Keratinocyte (primary cell): ENCODE measurements around the gene TMEM208.

Experiments used
- EZH2 ChIP-seq: IDR thresholded peaks from one replicate; pipeline ENCODE4 v1.6.1; 2012; ENCODE audit warnings: inconsistent platforms, mild to moderate bottlenecking, low read length, moderate library complexity
- TF ChIP-seq, protein P1 (sequence below), 3 experiments: IDR thresholded peaks in 1 of 3; conservative IDR thresholded peaks in 1 of 3; optimal IDR thresholded peaks in 1 of 3; 2 replicates in 2 of 3; 3 replicates in 1 of 3; pipeline versions ENCODE3 to v1.5.1; 2011; ENCODE audit warnings: low read length in 3 of 3, mild to moderate bottlenecking in 3 of 3, moderate library complexity in 2 of 3, control low read depth in 1 of 3, inconsistent platforms in 1 of 3; ENCODE audit not compliant: insufficient read depth in 2 of 3; ENCODE audit errors: extremely low read depth in 1 of 3

DNA sequence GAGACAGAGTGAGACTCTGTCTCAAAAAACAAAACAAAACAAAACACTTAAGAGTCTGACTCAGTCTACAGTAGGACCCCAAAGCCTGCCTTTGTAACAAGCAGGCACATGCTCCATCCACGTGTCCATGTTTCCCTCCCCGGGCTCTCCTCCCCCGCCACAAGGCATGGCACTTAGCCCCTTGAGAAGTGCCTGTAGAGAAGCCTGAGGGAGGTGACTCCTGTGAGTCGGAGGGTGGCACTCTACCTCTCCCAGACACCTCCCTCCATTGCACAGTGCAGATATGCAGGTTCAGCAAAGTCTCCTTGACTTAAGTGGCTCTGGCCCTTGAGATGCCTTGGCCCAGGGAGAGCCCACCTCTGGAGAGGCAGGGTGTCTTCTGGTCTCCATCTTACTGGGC is 13.6 kb downstream of the TMEM208 start:
- TF ChIP-seq, protein P1, sequence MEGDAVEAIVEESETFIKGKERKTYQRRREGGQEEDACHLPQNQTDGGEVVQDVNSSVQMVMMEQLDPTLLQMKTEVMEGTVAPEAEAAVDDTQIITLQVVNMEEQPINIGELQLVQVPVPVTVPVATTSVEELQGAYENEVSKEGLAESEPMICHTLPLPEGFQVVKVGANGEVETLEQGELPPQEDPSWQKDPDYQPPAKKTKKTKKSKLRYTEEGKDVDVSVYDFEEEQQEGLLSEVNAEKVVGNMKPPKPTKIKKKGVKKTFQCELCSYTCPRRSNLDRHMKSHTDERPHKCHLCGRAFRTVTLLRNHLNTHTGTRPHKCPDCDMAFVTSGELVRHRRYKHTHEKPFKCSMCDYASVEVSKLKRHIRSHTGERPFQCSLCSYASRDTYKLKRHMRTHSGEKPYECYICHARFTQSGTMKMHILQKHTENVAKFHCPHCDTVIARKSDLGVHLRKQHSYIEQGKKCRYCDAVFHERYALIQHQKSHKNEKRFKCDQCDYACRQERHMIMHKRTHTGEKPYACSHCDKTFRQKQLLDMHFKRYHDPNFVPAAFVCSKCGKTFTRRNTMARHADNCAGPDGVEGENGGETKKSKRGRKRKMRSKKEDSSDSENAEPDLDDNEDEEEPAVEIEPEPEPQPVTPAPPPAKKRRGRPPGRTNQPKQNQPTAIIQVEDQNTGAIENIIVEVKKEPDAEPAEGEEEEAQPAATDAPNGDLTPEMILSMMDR (optimal IDR thresholded peaks at IDR 0.05 in 1 of 3, IDR thresholded peaks at IDR 0.05 in 1 of 3, conservative IDR thresholded peaks at IDR 0.05 in 1 of 3; ENCODE audit: extremely low read depth in 1 of 3, insufficient read depth in 2 of 3, low read length in 3 of 3) = peak in 1 of 3 experiments; percentile 48
- no peak for TF ChIP-seq EZH2
